ENCODE measurements around the gene CSF2.
"Not testable (repeated sequence)": the region's sequence is repeated elsewhere in the genome, so short reads cannot be mapped to it uniquely, and the experiment has no call there.

Gene CSF2

DNA sequence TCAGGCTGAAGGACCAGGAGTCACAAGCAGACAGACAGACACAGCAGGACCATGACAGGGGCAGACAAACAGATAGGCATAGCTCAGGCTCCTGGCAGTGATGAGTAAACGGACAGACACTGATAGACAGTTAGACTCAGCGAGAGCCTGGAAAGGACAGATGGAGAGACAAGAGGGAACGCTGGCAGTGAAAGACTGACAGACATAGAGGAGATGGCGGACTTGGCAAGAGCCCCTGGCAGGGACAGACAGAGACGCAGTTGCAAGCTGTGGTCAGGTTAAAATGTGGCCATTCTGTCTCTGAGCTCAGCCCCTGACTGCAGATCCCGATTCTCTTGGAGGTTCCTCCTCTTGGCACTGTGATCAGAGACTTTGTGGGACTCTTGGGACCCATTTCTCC lies 13.6 kb downstream of the CSF2 start:
- DNase-seq (ENCODE audit: low read depth), result no peak

DNA sequence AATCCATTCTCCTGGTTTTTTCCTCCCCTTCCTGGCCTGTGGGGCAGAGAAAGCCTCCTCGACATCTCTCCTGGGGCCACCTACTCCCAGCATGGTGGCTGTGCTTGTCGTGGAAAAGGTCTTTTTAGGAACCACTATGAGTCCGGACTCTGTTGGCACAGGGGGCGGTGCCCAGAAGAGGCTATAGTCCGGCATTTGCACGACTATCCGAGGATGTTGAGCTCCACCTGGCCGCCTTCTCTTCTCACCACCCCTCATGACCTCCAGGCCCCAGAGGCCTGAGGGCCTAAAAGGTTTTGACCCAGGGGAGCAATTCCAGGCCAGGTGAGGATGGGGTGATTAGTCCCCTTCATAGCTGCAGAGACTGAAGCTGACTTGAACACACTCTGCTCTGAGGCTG lies 14.1 kb downstream of the CSF2 start:
- no peak for DNase-seq (ENCODE audit: low read depth)

- no peak for DNase-seq (ENCODE audit: low read depth)
These were observed 15.8 kb downstream of the CSF2 start for GRCh38 chr5:132089363-132089762.

GRCh38 chr5:132090107-132090506 lies 16.5 kb downstream of the CSF2 start:
- no peak for DNase-seq (ENCODE audit: low read depth)

- DNase-seq (ENCODE audit: low read depth), result no peak
These were observed 19.7 kb downstream of the CSF2 start for GRCh38 chr5:132093271-132093670.

DNA sequence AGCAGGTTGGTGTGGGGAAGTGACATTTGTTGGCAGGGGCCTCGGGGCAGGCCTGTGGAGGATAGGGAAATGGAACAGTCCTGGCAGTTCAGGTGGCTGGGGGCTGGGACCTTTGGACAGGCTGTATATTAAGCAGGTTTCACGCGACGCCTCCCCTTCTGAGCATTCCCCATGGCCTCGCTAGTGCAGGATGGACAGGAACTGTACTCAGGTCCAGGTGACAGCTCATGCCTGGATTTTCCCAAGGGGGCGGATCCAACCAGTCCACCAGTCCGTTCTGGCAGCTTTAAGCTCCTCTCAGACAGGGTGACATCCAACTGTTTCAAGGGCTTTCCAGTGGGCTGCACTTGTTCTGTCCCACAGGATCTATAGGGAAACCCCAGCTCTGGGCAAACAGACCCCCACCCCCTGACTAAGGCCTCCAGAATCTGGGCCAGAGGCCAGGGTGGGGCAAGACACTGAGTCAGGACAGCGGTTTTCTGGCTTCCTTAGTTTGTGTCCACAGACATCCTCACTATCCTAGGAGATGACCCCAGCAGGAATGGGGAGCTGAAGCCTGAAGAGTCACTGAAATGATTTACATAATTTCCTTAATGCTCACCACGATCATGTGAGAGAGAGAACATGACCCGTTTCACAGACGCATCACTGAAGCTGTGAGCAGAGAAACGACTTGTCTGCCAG lies 20.9 kb downstream of the CSF2 start:
- no peak for DNase-seq (ENCODE audit: low read depth)

GRCh38 chr5:132095077-132095410 lies 21.5 kb downstream of the CSF2 start:
- no peak for DNase-seq (ENCODE audit: low read depth)

- no peak for DNase-seq (ENCODE audit: low read depth)
These were observed 21.9 kb downstream of the CSF2 start for GRCh38 chr5:132095424-132095972.

GRCh38 chr5:132096904-132097303 lies 23.3 kb downstream of the CSF2 start:
- DNase-seq (ENCODE audit: low read depth), result no peak

DNA sequence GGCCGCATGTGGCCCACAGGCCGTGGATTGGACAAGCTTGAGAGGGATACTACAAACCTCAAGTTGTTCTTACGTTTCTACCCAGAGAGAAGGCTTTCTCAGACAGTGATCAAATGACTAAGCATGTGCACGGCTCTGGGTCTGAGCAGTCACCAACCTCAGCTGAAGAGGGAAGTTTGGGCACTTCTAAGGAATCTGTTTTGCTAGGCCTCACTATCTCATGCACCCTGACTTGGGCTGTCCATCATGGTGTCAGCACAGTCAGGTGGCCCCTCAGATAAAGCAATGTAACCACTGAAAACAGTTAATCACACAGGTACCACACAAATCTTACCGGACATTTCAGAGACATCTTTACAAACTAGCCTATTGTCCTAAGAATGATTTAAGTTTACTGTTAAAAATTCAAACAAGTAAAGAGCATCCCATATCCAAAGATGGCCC lies 24.6 kb downstream of the CSF2 start:
- no peak for DNase-seq (ENCODE audit: low read depth)

- DNase-seq (ENCODE audit: low read depth), result no peak
These were observed 25.0 kb downstream of the CSF2 start for GRCh38 chr5:132098621-132099020.

- DNase-seq (ENCODE audit: low read depth), result peak; percentile 43
These were observed 25.6 kb downstream of the CSF2 start for GRCh38 chr5:132099076-132099748.

DNA sequence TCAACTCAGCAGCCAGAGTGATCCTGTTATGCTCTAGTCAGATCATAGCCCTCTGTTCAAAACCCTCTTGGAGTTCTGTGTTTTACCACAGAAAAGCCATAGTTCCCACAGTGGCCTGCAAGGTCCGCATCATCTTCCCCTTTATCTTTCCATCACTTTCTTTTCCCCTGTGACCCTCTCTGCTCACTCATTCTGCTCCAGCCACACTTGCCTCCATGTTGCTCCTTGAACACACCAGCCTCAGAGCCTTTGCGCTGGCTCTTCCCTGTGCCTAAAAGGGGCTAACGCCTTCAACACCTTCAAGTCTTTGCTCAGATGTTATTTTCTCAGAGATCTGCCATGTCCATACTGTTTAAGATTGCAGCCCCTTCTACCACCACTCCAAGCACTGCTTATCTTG lies 26.3 kb downstream of the CSF2 start:
- no peak for DNase-seq (ENCODE audit: low read depth)

- no peak for DNase-seq (ENCODE audit: low read depth)
These were observed 27.2 kb downstream of the CSF2 start for GRCh38 chr5:132100672-132101261.

GRCh38 chr5:132101385-132101880 lies 27.8 kb downstream of the CSF2 start:
- no peak for DNase-seq (ENCODE audit: low read depth)

DNA sequence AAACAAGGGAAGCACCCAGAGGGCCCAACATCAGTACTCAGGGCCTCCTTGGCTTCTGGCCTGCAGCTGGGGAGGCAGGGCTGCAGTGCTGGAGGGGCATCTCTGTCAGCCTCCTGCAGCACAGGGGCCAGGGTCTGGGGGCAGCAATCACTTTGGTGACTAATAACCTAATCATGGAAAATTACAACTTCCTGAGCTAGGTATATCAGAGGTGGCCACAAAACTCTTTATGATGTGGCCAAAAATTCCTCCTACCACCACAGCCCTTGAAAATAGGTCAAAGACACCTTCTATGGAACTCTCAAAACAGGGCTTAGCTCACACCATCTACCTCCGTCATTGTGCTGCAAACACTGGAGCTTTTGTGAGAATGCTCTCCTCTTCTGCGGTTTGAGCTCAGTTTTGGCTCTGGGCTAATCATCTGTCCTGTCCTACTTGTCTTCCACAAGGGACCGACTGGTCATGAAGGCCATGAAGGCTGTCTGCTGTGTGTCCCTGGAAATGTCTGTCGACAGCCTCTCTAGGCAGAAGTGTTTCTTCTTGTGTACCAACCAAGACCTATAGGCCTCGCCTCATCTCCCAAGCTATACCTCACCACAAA lies 28.6 kb downstream of the CSF2 start:
- DNase-seq (ENCODE audit: low read depth), result no peak

DNA sequence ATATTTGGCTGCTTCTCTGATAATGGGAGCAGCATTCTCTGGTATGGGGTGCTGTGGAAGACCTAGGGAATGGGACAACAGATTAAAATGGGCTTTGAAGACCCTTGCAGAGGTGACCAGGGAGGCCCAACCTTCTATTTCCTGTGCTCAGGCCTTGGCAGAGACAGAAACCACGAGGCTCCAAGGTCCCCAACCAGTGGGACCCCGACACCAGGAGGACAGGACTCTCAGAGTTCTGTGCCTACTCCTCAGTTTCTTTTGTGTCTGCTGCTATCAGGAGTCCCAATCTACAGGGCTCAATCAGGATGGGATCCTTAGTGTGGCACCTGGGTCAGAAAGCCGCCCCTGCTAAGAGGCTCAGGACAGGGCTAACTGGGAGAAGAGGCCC lies 29.3 kb downstream of the CSF2 start:
- no peak for DNase-seq (ENCODE audit: low read depth)

DNA sequence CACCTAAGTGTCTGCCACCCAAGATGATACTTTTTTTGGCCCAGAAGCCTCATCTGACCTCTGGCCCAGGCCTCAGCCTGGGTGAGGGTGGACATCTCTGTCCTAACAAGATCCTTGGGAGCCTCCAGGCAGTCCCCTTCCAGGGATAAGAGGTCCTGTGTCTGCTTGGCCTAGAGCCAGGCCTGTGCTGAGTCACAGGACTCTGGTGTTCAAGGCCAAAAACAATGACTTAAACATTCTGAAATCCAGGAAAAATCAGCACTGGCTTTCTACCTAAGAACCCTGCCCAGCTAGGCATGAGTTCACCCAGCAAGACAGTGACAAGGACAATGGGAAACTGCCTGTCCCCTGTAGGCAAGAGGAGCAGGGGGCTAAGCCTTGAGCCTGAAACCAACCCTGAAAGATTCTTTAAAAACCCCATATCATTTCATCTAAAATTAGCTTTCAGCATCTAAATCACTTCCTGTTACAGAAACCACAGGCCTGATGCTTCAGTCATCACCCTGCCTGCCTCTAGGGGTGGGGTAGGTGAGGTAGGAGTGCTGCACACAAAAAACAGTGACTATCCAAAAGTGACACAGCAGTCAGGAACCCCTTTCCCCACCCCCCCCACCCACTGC lies 29.9 kb downstream of the CSF2 start:
- DNase-seq (ENCODE audit: low read depth), result peak; percentile 51

- no peak for DNase-seq (ENCODE audit: low read depth)
These were observed 30.4 kb downstream of the CSF2 start for GRCh38 chr5:132103969-132104391.

- no peak for DNase-seq (ENCODE audit: low read depth)
These were observed 31.0 kb downstream of the CSF2 start for GRCh38 chr5:132104556-132104955.

DNA sequence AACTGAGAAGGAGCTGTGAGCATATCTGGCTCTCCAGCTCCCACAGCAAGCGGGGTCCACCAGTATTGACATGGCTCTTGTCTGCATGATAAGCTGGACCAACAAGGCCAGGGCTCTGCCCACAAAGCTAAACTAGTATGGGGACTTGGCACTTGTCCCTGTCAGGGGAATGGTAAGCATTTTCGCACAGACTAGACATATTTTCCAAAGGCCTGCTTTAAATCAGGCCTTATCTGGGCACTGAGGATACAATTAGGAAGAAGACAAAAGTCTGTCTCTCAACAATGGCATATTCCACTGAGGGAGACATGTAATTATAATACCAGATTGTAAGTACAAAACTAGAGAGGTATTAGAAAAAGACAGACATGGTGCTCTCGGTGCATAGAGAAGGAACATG lies 32.1 kb downstream of the CSF2 start:
- no peak for DNase-seq (ENCODE audit: low read depth)

DNA sequence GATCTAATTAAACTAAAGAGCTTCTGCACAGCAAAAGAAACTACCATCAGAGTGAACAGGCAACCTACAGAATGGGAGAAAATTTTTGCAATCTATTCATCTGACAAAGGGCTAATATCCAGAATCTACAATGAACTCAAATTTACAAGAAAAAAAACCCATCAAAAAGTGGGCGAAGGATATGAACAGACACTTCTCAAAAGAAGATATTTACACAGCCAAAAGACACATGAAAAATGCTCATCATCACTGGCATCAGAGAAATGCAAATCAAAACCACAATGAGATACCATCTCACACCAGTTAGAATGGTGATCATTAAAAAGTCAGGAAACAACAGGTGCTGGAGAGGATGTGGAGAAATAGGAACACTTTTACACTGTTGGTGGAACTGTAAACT lies 34.9 kb downstream of the CSF2 start:
- DNase-seq (ENCODE audit: low read depth), result not testable (repeated sequence)

Measured in stimulated activated CD8-positive, alpha-beta memory T cell treated with anti-CD3 and anti-CD28 coated beads, Interleukin-12 subunit alpha, Interleukin-12 subunit beta, amount 100 ng/mL, for 4 hours (primary cell).